H9 (cell line): ENCODE results near the gene KCNH5. TPM values are rescaled to one million over a fixed set of nuclear protein-coding genes. Genes with fewer than 3 reads are reported as not detected.

Source experiments
- DNase-seq: peaks from one replicate; pipeline ENCODE4 v3.0.0-alpha.2; 2017
- H2AFZ ChIP-seq: one replicate; pipeline ENCODE4 v1.6.1; 2013; ENCODE audit warnings: mild to moderate bottlenecking, low read length, control low read depth, moderate library complexity
- H2AK5ac ChIP-seq: 2 replicates; pipeline ENCODE4 v1.6.1; 2013; ENCODE audit warnings: low read length, control low read depth, mixed read lengths; ENCODE audit not compliant: insufficient read length
- H2BK120ac ChIP-seq: one replicate; pipeline ENCODE4 v1.6.1; 2013; ENCODE audit warnings: low read depth, mild to moderate bottlenecking, low read length, control low read depth, inconsistent platforms; ENCODE audit not compliant: poor library complexity, severe bottlenecking
- H2BK12ac ChIP-seq: 2 replicates; pipeline ENCODE4 v1.6.1; 2013; ENCODE audit warnings: low read length, control low read depth, mixed read lengths, low read depth; ENCODE audit not compliant: insufficient read length
- H2BK15ac ChIP-seq: 2 replicates; pipeline ENCODE4 v1.6.1; 2013; ENCODE audit warnings: low read depth, low read length, control low read depth
- H2BK20ac ChIP-seq: one replicate; pipeline ENCODE4 v1.6.1; 2013; ENCODE audit warnings: low read depth, mild to moderate bottlenecking, low read length, control low read depth, inconsistent platforms; ENCODE audit not compliant: poor library complexity, severe bottlenecking
- H2BK5ac ChIP-seq: 2 replicates; pipeline ENCODE4 v1.6.1; 2013; ENCODE audit warnings: low read length, control low read depth, mixed read lengths; ENCODE audit not compliant: insufficient read length
- H3K14ac ChIP-seq: 2 replicates; pipeline ENCODE4 v1.6.1; 2013; ENCODE audit warnings: low read length, control low read depth; ENCODE audit not compliant: insufficient read depth
- H3K18ac ChIP-seq: 2 replicates; pipeline ENCODE4 v1.6.1; 2013; ENCODE audit warnings: low read depth, mild to moderate bottlenecking, mixed read lengths, low read length, control low read depth; ENCODE audit not compliant: insufficient read length
- H3K23ac ChIP-seq: 2 replicates; pipeline ENCODE4 v1.6.1; 2013; ENCODE audit warnings: low read length, control low read depth, mixed read lengths, low read depth; ENCODE audit not compliant: insufficient read length
- H3K23me2 ChIP-seq: 2 replicates; pipeline ENCODE4 v1.6.1; 2013; ENCODE audit warnings: low read depth, mild to moderate bottlenecking, mixed read lengths, low read length, control low read depth; ENCODE audit not compliant: insufficient read length, poor library complexity, severe bottlenecking
- H3K27ac ChIP-seq: 2 replicates; pipeline ENCODE4 v1.5.1; 2013; ENCODE audit warnings: low read length, control low read depth, mixed read lengths, low read depth; ENCODE audit not compliant: insufficient read length
- H3K27me3 ChIP-seq: 2 replicates; pipeline ENCODE4 v1.6.1; 2013; ENCODE audit warnings: low read length, control low read depth, inconsistent platforms; ENCODE audit not compliant: insufficient read depth
- H3K4ac ChIP-seq: 2 replicates; pipeline ENCODE4 v1.6.1; 2013; ENCODE audit warnings: low read depth, mild to moderate bottlenecking, control low read depth, inconsistent platforms, low read length, moderate library complexity
- H3K4me1 ChIP-seq: 2 replicates; pipeline ENCODE4 v1.6.1; 2013; ENCODE audit warnings: low read length, control low read depth, inconsistent platforms; ENCODE audit not compliant: insufficient read depth
- H3K4me2 ChIP-seq: 2 replicates; pipeline ENCODE4 v1.6.1; 2013; ENCODE audit warnings: low read length, control low read depth, mixed read lengths; ENCODE audit not compliant: insufficient read length, insufficient read depth
- H3K56ac ChIP-seq: 2 replicates; pipeline ENCODE4 v1.6.1; 2013; ENCODE audit warnings: low read depth, mild to moderate bottlenecking, mixed read lengths, low read length, control low read depth; ENCODE audit not compliant: insufficient read length
- H3K79me1 ChIP-seq: 2 replicates; pipeline ENCODE4 v1.6.1; 2013; ENCODE audit warnings: low read depth, mild to moderate bottlenecking, moderate library complexity, low read length, control low read depth, inconsistent platforms; ENCODE audit not compliant: insufficient read depth, poor library complexity, severe bottlenecking
- H3K79me2 ChIP-seq: 2 replicates; pipeline ENCODE4 v1.6.1; 2013; ENCODE audit warnings: low read length, control low read depth, inconsistent platforms; ENCODE audit not compliant: insufficient read depth
- H3K9ac ChIP-seq: 2 replicates; pipeline ENCODE4 v1.6.1; 2013; ENCODE audit warnings: low read length, control low read depth, mixed read lengths; ENCODE audit not compliant: insufficient read length; ENCODE audit errors: extremely low read depth
- H3K9me3 ChIP-seq: one replicate; pipeline ENCODE4 v1.6.1; 2013; ENCODE audit warnings: low read depth, low read length, inconsistent platforms; ENCODE audit not compliant: control insufficient read depth
- H3T11ph ChIP-seq: one replicate; pipeline ENCODE4 v1.6.1; 2013; ENCODE audit warnings: mild to moderate bottlenecking, low read length, control low read depth, inconsistent platforms
- H4K20me1 ChIP-seq: one replicate; pipeline ENCODE4 v1.6.1; 2013; ENCODE audit not compliant: control insufficient read depth, insufficient read length, insufficient read depth
- H4K5ac ChIP-seq: 2 replicates; pipeline ENCODE4 v1.6.1; 2013; ENCODE audit warnings: low read depth, mild to moderate bottlenecking, mixed read lengths, low read length, control low read depth; ENCODE audit not compliant: insufficient read length
- H4K8ac ChIP-seq: replicated peaks from 2 replicates; pipeline ENCODE4 v1.6.1; 2013; ENCODE audit warnings: low read length, control low read depth, mixed read lengths, low read depth; ENCODE audit not compliant: insufficient read length
- H4K91ac ChIP-seq: 2 replicates; pipeline ENCODE4 v1.6.1; 2013; ENCODE audit warnings: low read depth, mild to moderate bottlenecking, moderate library complexity, mixed read lengths, low read length, control low read depth; ENCODE audit not compliant: insufficient read length
- H3K27ac Mint-ChIP-seq, 3 experiments: 2 replicates in 2 of 3; 3 replicates in 1 of 3; pipeline ENCODE4 v1.8.0; 2020 to 2021; ENCODE audit warnings: mixed read lengths in 3 of 3, mild to moderate bottlenecking in 1 of 3, moderate library complexity in 1 of 3
- H3K27me3 Mint-ChIP-seq: 2 replicates; pipeline ENCODE4 v1.8.0; 2021; ENCODE audit warnings: low read depth, mild to moderate bottlenecking, moderate library complexity, mixed read lengths
- H3K36me3 Mint-ChIP-seq, 3 experiments: 2 replicates in 2 of 3; 3 replicates in 1 of 3; pipeline ENCODE4 v1.8.0; 2020 to 2021; ENCODE audit warnings: low read depth in 3 of 3, mixed read lengths in 3 of 3; ENCODE audit not compliant: insufficient read depth in 1 of 3
- H3K4me1 Mint-ChIP-seq, 2 experiments: 2 replicates each; pipeline ENCODE4 v1.8.0; 2020; ENCODE audit warnings: mixed read lengths in 2 of 2
- H3K4me3 Mint-ChIP-seq, 2 experiments: 2 replicates in 1 of 2; 3 replicates in 1 of 2; pipeline ENCODE4 v1.8.0; 2020 to 2021; ENCODE audit warnings: mild to moderate bottlenecking in 2 of 2, mixed read lengths in 2 of 2, moderate library complexity in 1 of 2
- H3K9me3 Mint-ChIP-seq, 2 experiments: 2 replicates in 1 of 2; 3 replicates in 1 of 2; pipeline ENCODE4 v1.8.0; 2020; ENCODE audit warnings: mild to moderate bottlenecking in 2 of 2, mixed read lengths in 2 of 2, moderate library complexity in 1 of 2
- CTCF ChIP-seq: fragments of 200-600 bp; sonication (generic); conservative IDR thresholded peaks from 3 replicates; pipeline ENCODE4 v1.8.0; 2021; ENCODE audit warnings: antibody characterized with exemption, mild to moderate bottlenecking
- WGBS: extraction: QIAGEN DNeasy Blood & Tissue Kit; methylation state at CpG from one replicate; pipeline ENCODE4 v1.1.7; 2013; ENCODE audit warnings: missing lambda C conversion rate, low lambda C conversion rate, mixed read lengths; ENCODE audit not compliant: insufficient read length; ENCODE audit errors: extremely low coverage; 5-methylcytosine and 5-hydroxymethylcytosine counted together
- total RNA-seq: library from RNA; stranded (reverse); gene quantifications from 2 replicates; pipeline ENCODE4 v1.2.1, GENCODE V29; 2021

KCNH5 gene
- total RNA-seq, 1 experiment from 2014 or later, result 0.42 TPM

DNA sequence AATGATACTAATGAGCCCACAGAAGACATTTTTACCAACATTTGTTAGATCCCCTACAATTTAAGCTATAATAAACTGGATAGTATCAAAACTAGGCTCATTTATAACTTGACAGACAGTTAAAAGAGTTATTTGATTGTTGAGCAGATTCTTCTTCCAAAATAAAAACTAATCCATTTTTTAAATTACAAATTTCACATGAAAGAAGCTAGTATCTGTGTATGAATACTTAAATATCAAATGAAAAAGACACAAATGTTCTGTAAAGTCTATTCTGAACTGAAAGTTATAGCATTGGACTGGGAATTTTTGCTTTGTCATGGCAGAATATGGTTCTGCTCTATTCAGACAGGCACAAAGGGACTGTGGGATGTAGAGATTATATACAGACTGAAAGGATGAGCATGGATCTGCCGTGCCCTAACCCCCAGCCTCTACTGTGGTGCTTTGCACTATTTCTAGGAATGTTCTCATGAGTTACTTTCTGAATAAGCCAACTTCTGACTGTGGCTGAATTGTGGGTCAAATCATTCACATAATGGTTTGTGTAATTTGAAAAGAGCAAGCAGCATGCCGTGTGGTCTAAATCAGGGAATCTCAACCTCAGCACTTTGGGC lies 352.7 kb downstream of the KCNH5 start:
- H4K5ac ChIP-seq, result no peak overlapping the region
- H3K27ac ChIP-seq, result no peak overlapping the region

More for the DNA sequence above, 352.7 kb downstream of the KCNH5 start:
- no peak for DNase-seq
- Mint-ChIP-seq H3K27me3 (no peaks in the 10 kb centered on the region; the same call in 1 of the 2 replicates), H3K9me3 (peaks cover 7 to 11% of the 10 kb centered on the region in 2 experiments), H3K4me3 (no peak overlapping the region), H3K36me3 (peaks cover 0 to 14% (median 5%) of the 10 kb centered on the region in 3 experiments; a peak in 4 of 7 replicates), H3K4me1 (peaks cover 27 to 31% of the 10 kb centered on the region in 2 experiments), H3K27ac (no peak overlapping the region; a peak in 1 of 7 replicates)
- H3K4ac ChIP-seq, result no peak overlapping the region
- TF ChIP-seq CTCF, result no peak
- H2AFZ ChIP-seq, result no peak overlapping the region
- H3K79me1 ChIP-seq, result no peaks in the 10 kb centered on the region
- no peak overlapping the region for H3K14ac ChIP-seq
- no peaks in the 10 kb centered on the region for H3K79me2 ChIP-seq
- no peak overlapping the region for H3K56ac ChIP-seq
- H3K27me3 ChIP-seq, result no peaks in the 10 kb centered on the region
- no peaks in the 10 kb centered on the region for H3K9me3 ChIP-seq
- no peak overlapping the region for H4K8ac ChIP-seq
- no peak overlapping the region for H4K91ac ChIP-seq
- H3T11ph ChIP-seq, result no peak overlapping the region
- no CpG with 5 or more reads among the region's 2 CpGs for WGBS
- no peak overlapping the region for H2AK5ac ChIP-seq
- H3K9ac ChIP-seq, result no peak overlapping the region
- H3K4me1 ChIP-seq, result peaks cover 4% of the 10 kb centered on the region; the same call in 1 of the 2 replicates
- H2BK20ac ChIP-seq, result no peak overlapping the region
- no peak overlapping the region for H2BK120ac ChIP-seq
- H3K4me2 ChIP-seq, result no peak overlapping the region
- no peak overlapping the region for H2BK5ac ChIP-seq
- no peaks in the 10 kb centered on the region for H4K20me1 ChIP-seq
- no peak overlapping the region for H3K18ac ChIP-seq
- no peak overlapping the region for H2BK12ac ChIP-seq
- no peaks in the 10 kb centered on the region for H3K23me2 ChIP-seq
- H3K23ac ChIP-seq, result no peak overlapping the region
- no peak overlapping the region for H2BK15ac ChIP-seq
